ENCODE data around the gene CAMK1.

The CAMK1 gene

GRCh38 chr3:9769426-9770275, at the start of gene CAMK1:
Gene CAMK1, minus strand, starts transcription at chr3:9769947. Its CDS starts 2,198 bp downstream, at chr3:9767749.
- DNase-seq, result peak; percentile 78

- DNase-seq, result no peak
Observed at GRCh38 chr3:9818666-9819335, 49.1 kb upstream of the CAMK1 start.

GRCh38 chr3:9817436-9817835, 47.7 kb upstream of the CAMK1 start:
- no peak for DNase-seq

- no peak for DNase-seq
Observed at GRCh38 chr3:9815986-9816385, 46.2 kb upstream of the CAMK1 start.

GRCh38 chr3:9812870-9813483, 43.2 kb upstream of the CAMK1 start:
- DNase-seq, result no peak

- no peak for DNase-seq
Observed at GRCh38 chr3:9810846-9811245, 41.1 kb upstream of the CAMK1 start.

GRCh38 chr3:9810433-9810770, 40.7 kb upstream of the CAMK1 start:
- DNase-seq, result no peak

- peak; percentile 66 for DNase-seq
Observed at GRCh38 chr3:9809615-9810432, 40.1 kb upstream of the CAMK1 start, which contains the start of gene TTLL3. Gene TTLL3, plus strand, starts transcription at chr3:9810262. Its CDS starts 400 bp downstream, at chr3:9810662.

GRCh38 chr3:9809239-9809614, 39.5 kb upstream of the CAMK1 start:
- no peak for DNase-seq

- no peak for DNase-seq
Observed at GRCh38 chr3:9808345-9809037, 38.7 kb upstream of the CAMK1 start.

- DNase-seq, result no peak
Observed at GRCh38 chr3:9807981-9808344, 38.2 kb upstream of the CAMK1 start.

GRCh38 chr3:9806688-9807589, 37.2 kb upstream of the CAMK1 start:
- DNase-seq, result no peak

- DNase-seq, result no peak
Observed at GRCh38 chr3:9806137-9806536, 36.4 kb upstream of the CAMK1 start.

GRCh38 chr3:9804996-9805395, 35.2 kb upstream of the CAMK1 start:
- no peak for DNase-seq

GRCh38 chr3:9803494-9803893, 33.7 kb upstream of the CAMK1 start:
- DNase-seq, result no peak

- no peak for DNase-seq
Observed at GRCh38 chr3:9800529-9800928, 30.8 kb upstream of the CAMK1 start.

GRCh38 chr3:9797196-9797945, 27.6 kb upstream of the CAMK1 start:
- DNase-seq, result no peak

- no peak for DNase-seq
Observed at GRCh38 chr3:9795207-9795606, 25.5 kb upstream of the CAMK1 start.

- no peak for DNase-seq
Observed at GRCh38 chr3:9794400-9794799, 24.7 kb upstream of the CAMK1 start.

- no peak for DNase-seq
Observed at GRCh38 chr3:9793161-9793781, 23.5 kb upstream of the CAMK1 start.

All from 8988T (cell line).